ENCODE results near the gene SH3D19. TPM values are rescaled to one million over a fixed set of nuclear protein-coding genes. Genes with fewer than 3 reads are reported as not detected.

The SH3D19 gene
- total and polyA plus RNA-seq, 12 donors, result 32.4 to 175 (median 116) TPM

- Histone ChIP-seq H3K36me3 (peaks cover 0 to 8% (median 0%) of the 10 kb centered on the region in 9 donors), H3K27me3 (no peaks in the 10 kb centered on the region), H3K4me1 (peaks cover 0 to 40% (median 28%) of the 10 kb centered on the region in 9 donors), H3K9me3 (peaks cover 0 to 3% (median 0%) of the 10 kb centered on the region in 11 donors), H3K4me3 (no peak overlapping the region), H3K27ac (peak overlapping the region in 7 of 10 donors; percentile 8 to 44 (median 23))
- TF ChIP-seq CTCF (IDR thresholded peaks at IDR 0.05), result no peak
- DNase-seq (no peak), ATAC-seq (peak in 1 of 8 donors; percentile 15)
- intact Hi-C loops (cut with DNase I), result no loop called here
Measured at GRCh38 chr4:151304226-151304625, 21.2 kb downstream of the SH3D19 start.

- peaks cover 0 to 49% (median 34%) of the 10 kb centered on the region in 9 donors for H3K4me1 ChIP-seq
- H3K27ac ChIP-seq, result no peak overlapping the region
- ATAC-seq, result no peak
- intact Hi-C loops (cut with DNase I), result no loop called here
- H3K4me3 ChIP-seq, result no peak overlapping the region
- no peaks in the 10 kb centered on the region for H3K27me3 ChIP-seq
- DNase-seq, result no peak
- 84 to 86% methylated on average over 4 of the region's 4 CpGs for WGBS, 2 donors
- peaks cover 0 to 3% (median 0%) of the 10 kb centered on the region in 11 donors for H3K9me3 ChIP-seq
- no peaks in the 10 kb centered on the region for H3K36me3 ChIP-seq
- no peak for TF ChIP-seq CTCF (IDR thresholded peaks at IDR 0.05)
Measured at GRCh38 chr4:151302432-151302831, 23.0 kb downstream of the SH3D19 start.

- no peaks in the 10 kb centered on the region for H3K36me3 ChIP-seq
- TF ChIP-seq CTCF (IDR thresholded peaks at IDR 0.05), result no peak
- no peaks in the 10 kb centered on the region for H3K9me3 ChIP-seq
- DNase-seq (no peak), ATAC-seq (peak in 7 of 8 donors; percentile 45 to 91 (median 81))
- intact Hi-C loops (cut with DNase I), result no loop called here
- peaks cover 0 to 56% (median 27%) of the 10 kb centered on the region in 9 donors for H3K4me1 ChIP-seq
- no peaks in the 10 kb centered on the region for H3K27me3 ChIP-seq
- H3K27ac ChIP-seq, result peak overlapping the region; percentile 21 to 84 (median 64)
- no peak overlapping the region for H3K4me3 ChIP-seq
Measured at GRCh38 chr4:151297170-151297569, 28.2 kb downstream of the SH3D19 start.

- no peak overlapping the region for H3K4me3 ChIP-seq
- 81% methylated on average over 3 of the region's 3 CpGs for WGBS, 2 donors
- H3K27ac ChIP-seq, result peak overlapping the region in 9 of 10 donors; percentile 22 to 84 (median 66)
- no peaks in the 10 kb centered on the region for H3K27me3 ChIP-seq
- no peaks in the 10 kb centered on the region for H3K9me3 ChIP-seq
- no peak for ATAC-seq
- peaks cover 0 to 56% (median 30%) of the 10 kb centered on the region in 9 donors for H3K4me1 ChIP-seq
- no peak for TF ChIP-seq CTCF (IDR thresholded peaks at IDR 0.05)
- DNase-seq, result no peak
- no peaks in the 10 kb centered on the region for H3K36me3 ChIP-seq
- intact Hi-C loops (cut with DNase I), result no loop called here
Measured at GRCh38 chr4:151296227-151296626, 29.2 kb downstream of the SH3D19 start.

All from heart right ventricle (tissue), 16 donors.